Epithelial cell of esophagus (primary cell): ENCODE data around the gene AUTS2.

Experiments
- DNase-seq: peaks from one replicate; pipeline ENCODE4 v3.0.0; 2010; ENCODE audit warnings: low read depth
- H3K4me3 ChIP-seq: 2 replicates; pipeline ENCODE4 v1.5.1; 2011; ENCODE audit warnings: mild to moderate bottlenecking, low read length, control low read depth
- TF ChIP-seq, protein P1 (sequence below): IDR thresholded peaks from 2 replicates; pipeline ENCODE4 v1.5.1; 2011; ENCODE audit warnings: low read depth, mild to moderate bottlenecking, low read length, control low read depth, inconsistent platforms; ENCODE audit not compliant: insufficient read depth; ENCODE audit errors: missing control alignments

The AUTS2 gene

DNA sequence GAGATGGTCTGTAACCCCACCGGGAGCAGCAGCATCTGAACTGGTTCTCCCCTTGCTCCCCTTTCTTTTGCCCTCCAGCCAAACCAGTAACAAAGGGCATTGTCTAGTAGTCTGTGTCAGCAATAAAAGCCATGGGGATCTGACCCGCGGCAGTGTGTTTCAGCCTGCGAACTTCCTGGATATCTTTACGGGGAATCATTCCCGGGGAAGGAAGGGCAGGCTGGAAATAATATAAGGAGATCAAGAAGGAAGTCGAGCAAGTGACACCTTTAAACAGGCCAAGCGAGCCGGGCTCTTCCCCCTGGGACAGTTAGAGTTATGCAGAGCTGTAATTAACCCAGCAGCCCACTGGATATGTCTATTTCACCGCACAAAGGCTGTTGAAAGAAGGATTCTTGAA, 872.5 kb downstream of the AUTS2 start:
- DNase-seq, result peak; percentile 19
- no peak overlapping the region for H3K4me3 ChIP-seq
- TF ChIP-seq, protein P1, sequence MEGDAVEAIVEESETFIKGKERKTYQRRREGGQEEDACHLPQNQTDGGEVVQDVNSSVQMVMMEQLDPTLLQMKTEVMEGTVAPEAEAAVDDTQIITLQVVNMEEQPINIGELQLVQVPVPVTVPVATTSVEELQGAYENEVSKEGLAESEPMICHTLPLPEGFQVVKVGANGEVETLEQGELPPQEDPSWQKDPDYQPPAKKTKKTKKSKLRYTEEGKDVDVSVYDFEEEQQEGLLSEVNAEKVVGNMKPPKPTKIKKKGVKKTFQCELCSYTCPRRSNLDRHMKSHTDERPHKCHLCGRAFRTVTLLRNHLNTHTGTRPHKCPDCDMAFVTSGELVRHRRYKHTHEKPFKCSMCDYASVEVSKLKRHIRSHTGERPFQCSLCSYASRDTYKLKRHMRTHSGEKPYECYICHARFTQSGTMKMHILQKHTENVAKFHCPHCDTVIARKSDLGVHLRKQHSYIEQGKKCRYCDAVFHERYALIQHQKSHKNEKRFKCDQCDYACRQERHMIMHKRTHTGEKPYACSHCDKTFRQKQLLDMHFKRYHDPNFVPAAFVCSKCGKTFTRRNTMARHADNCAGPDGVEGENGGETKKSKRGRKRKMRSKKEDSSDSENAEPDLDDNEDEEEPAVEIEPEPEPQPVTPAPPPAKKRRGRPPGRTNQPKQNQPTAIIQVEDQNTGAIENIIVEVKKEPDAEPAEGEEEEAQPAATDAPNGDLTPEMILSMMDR, result no peak

DNA sequence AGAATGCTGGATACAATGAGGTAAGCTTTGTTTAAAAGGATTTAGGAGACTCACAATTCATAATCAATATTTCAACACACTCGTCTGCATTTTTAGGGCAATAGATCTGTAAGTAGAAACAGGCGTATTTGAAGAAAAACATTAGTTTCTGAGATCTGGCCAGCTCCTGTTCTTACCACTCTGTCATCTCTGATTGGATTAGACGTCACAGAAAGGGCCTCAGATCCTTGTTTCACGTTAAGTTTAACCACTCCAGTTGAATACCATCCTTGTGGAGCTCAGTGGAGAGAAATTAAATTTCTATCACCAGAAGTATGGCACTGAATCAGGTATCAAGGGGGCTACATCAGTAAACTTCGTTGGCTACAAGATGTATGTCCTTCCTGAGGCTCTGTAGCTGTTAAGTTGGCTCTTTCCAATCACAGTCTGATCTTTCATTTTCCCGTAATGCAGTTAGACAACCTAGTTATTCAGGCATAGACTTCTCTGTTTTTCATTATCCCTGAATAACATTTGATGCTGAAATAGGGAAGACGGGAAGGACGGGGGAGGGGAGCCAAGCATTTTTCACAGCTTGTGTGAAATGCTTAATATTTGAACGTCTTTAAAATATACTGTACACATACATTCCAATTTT, 874.4 kb downstream of the AUTS2 start:
- TF ChIP-seq, protein P1, result no peak
- no peak overlapping the region for H3K4me3 ChIP-seq
- DNase-seq, result no peak

DNA sequence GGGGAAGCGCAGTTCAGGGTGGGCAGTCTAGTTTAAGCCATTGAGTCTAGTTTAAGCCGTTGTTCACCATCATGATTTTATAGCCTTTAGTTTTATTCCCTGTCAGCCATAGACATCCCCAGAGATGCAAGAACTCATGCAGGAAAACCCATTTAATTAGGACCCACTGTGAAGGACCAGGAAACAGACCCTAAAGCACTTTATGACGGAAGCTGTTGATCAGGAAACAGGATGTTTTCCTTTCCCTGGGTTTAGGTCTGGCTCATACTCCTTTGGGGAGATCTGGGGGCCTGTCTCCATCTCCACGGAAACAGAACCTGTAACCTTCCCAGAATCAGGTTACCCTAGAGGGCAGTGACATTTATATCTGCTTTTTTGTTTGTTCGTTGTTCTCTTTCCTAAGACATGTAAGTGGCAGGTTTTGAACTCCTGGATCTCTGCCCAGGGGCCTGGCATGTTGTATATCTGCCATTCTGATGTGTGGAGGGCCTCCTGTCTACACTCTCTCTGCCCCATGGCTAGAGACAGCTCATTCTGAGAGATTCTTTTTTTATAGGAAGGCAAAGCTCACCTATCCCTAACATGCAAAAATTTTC, 876.5 kb downstream of the AUTS2 start:
- DNase-seq, result no peak
- TF ChIP-seq, protein P1, result no peak
- H3K4me3 ChIP-seq, result no peak overlapping the region

DNA sequence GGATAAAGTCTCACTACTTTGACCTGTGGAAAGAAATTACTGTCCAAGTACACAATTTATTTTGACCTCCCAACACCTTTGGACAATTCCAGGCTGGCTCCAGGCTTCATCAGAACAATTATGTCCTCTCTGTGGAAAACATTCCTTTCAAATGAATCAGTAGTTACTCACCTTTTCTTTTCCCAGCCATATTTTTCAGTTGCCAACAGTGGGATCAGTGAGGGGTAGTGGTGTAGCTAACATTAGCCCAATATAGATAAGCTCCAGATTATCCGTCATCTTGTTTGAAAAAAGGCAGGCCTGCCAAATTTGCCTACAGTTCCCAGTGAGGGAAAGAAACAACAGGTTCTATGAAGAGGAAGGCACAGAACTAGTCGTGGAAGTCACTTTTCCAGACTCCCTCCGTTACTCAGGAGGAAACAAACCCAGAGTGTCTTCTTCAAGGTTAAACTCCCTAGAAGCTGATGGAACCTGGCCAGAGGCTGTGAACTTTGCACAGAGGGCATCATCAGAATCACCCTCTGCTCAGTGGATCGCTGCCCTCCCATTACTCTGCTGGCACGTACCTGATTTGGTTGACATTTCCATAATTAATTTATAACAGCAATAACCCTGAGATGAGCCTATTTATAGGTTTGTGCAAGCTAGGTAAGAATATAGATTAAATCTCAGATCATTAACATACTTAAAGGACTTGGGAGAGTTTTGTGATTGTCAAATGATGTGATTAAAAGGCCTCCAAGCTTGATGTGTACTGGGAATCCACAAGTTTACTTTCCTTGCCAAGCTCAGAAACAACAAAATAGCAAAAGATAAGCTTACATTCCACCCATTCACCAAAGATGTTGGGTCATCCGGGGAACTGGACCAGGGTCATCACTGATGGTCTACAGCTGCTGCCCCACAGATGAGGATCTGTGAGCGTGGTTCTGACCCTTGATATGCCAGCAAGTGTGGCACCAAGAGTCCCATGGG, 879.0 kb downstream of the AUTS2 start:
- TF ChIP-seq, protein P1, result no peak
- H3K4me3 ChIP-seq, result no peak overlapping the region
- DNase-seq, result peak; percentile 61

DNA sequence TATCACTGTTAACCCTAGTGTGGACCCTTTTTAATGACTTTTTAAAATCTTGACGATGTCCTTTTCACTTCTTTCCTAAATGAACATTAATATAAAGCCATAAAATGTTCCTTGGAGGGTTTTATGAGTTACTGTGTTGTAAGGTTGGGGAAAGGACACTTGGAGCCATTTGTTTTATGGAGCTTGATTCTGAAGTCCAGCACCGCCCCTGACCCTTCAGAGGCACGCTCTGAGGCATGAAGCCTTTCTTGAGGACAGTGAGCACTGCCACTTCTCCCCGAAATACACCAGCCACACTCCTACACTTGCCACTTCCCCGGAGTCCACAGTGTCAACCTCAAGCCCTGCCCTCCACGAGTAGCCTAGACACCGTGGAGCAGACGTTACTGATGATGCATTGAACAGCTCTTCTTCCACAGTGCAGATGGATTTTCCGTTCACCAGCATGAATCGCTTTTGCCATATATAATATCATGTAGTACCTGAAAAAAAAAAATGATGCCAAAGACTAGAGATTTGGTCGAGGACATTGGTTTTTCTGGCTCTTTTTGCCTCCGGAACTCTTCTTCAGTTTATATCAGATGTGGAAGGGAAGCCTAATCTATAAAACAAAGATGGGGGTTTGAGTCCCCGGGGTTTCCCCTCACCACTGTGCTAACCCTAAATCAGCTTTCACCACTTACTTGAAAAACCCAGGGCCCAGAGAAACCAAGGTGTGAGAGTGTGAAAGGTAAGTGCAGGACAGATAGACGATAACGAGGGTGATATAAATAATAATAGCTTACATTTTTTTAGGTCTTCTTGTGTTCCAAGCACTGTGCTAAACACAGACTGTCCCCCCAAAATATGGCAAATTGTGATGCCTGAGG, 881.1 kb downstream of the AUTS2 start:
- no peak overlapping the region for H3K4me3 ChIP-seq
- TF ChIP-seq, protein P1, result no peak
- DNase-seq, result no peak

DNA sequence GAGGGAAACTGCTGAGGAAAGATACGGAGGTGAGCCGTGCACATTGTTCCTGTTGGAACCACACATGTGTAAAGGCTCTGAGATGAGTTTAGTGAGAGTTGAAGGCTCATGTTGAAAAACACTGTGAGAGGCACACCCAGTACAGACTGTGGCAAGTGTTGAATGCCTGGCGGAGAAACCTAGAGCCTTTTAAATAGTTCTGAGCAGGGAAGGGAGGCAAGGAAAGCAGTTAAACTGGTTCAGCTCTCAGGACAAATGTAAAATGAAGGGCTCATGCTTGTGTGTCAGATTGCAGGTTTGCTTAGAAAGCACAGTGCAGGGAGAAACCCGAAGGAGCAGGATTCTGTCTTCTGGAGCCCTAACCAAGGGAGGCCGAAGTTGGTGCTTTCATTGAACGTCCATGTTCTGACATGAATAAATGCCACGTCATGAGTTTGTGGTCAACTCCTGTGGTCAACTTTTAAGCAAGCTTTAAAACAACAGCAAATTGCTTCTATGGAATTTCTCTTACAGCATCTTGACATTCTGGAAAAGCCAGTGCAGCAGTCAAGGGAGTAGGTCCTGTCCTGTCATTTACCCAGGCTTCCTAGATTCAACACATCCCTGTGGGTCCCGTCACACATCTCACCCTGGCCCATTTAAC, 882.8 kb downstream of the AUTS2 start:
- H3K4me3 ChIP-seq, result no peak overlapping the region
- TF ChIP-seq, protein P1, result no peak
- peak; percentile 96 for DNase-seq
